Measurements from ENCODE around the gene USF1.
"Not testable (repeated sequence)": the region's sequence is repeated elsewhere in the genome, so short reads cannot be mapped to it uniquely, and the experiment has no call there.

The USF1 gene

GRCh38 chr1:161018631-161018930 is 27.2 kb downstream of the USF1 start:
- no peak for DNase-seq

GRCh38 chr1:161017756-161018630 is 27.8 kb downstream of the USF1 start:
- no peak for DNase-seq

GRCh38 chr1:161017181-161017580 is 28.6 kb downstream of the USF1 start:
- not testable (repeated sequence) for DNase-seq

- DNase-seq, result not testable (repeated sequence)
These were observed 29.1 kb downstream of the USF1 start for GRCh38 chr1:161016683-161017082.

GRCh38 chr1:161013488-161014230 is 32.1 kb downstream of the USF1 start:
- peak; percentile 46 for DNase-seq

- DNase-seq, result peak; percentile 22
These were observed 32.7 kb downstream of the USF1 start for GRCh38 chr1:161013131-161013487.

- DNase-seq, result no peak
These were observed 33.4 kb downstream of the USF1 start for GRCh38 chr1:161012420-161012819.

GRCh38 chr1:161009602-161010211 is 36.1 kb downstream of the USF1 start:
- no peak for DNase-seq

- DNase-seq, result no peak
These were observed 36.8 kb downstream of the USF1 start for GRCh38 chr1:161008869-161009510.

GRCh38 chr1:161007369-161007768 is 38.4 kb downstream of the USF1 start:
- no peak for DNase-seq

- no peak for DNase-seq
These were observed 39.2 kb downstream of the USF1 start for GRCh38 chr1:161006563-161006962.

GRCh38 chr1:161001525-161001924 is 44.3 kb downstream of the USF1 start:
- no peak for DNase-seq

GRCh38 chr1:161000736-161001480 is 44.9 kb downstream of the USF1 start:
- no peak for DNase-seq

GRCh38 chr1:160999376-160999775 is 46.4 kb downstream of the USF1 start:
- no peak for DNase-seq

GRCh38 chr1:160997323-160998038 is 48.3 kb downstream of the USF1 start:
- peak; percentile 49 for DNase-seq

GRCh38 chr1:160996178-160996577 is 49.6 kb downstream of the USF1 start:
- DNase-seq, result peak; percentile 59

- DNase-seq, result peak; percentile 59
These were observed 52.1 kb downstream of the USF1 start for GRCh38 chr1:160993544-160994193.

- DNase-seq, result not testable (repeated sequence)
These were observed 53.7 kb downstream of the USF1 start for GRCh38 chr1:160992036-160992435.

Measured in fibroblast of skin of right biceps (primary cell).